Stimulated activated CD4-positive, alpha-beta T cell treated with anti-CD3 and anti-CD28 coated beads, Interleukin-4, amount 100 ng/mL, for 1 hour (primary cell): ENCODE measurements around the gene LAMTOR1.
"Not testable (repeated sequence)": the region's sequence is repeated elsewhere in the genome, so short reads cannot be mapped to it uniquely, and the experiment has no call there.

Experiments used
- DNase-seq: peaks from one replicate; pipeline ENCODE4 v3.0.0-alpha.2; 2020

Gene LAMTOR1

DNA sequence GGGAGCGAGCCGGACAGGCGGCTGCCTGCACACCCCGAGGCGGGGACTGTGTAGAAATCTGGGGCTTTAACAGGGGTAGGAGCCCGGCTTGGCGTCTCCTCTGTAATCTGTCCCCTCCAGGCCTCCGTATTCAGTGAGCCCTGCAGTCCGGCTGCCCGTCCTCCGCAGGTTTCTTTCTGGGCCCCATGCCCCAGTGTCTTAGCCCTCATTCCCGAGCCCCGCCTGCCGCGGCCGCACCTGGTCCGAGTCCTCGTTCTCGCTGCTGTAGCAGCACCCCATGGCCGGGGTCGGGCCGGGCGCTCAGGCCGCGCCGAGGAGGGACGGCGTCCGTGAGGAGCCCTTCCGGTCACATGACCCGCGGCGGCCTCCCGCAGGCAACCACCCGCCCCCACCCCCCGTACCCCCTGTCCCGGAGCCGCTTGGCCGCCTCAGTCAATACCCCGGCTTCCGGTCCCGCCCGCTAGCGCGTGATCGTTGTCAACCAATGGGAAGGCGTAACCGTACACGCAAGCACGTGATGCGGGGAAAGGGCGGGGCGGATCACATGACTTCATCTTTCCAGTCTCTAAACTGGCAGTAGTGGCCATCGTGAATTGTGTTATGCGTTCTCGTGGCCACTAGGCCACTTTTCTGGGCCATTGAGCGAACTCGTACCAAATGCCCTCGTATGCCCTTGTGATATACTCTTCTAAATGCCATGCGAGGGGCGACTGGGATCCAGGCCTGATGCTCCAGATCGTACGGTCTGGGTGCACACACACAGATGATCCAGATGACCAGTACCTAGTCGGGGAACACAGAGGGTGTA lies at the start of gene LAMTOR1:
Gene LAMTOR1 (minus strand): TSS at position 352 of the 808 bp plus-strand sequence. CDS start 73 bp downstream, at position 279.
- peak; percentile 98 for DNase-seq

DNA sequence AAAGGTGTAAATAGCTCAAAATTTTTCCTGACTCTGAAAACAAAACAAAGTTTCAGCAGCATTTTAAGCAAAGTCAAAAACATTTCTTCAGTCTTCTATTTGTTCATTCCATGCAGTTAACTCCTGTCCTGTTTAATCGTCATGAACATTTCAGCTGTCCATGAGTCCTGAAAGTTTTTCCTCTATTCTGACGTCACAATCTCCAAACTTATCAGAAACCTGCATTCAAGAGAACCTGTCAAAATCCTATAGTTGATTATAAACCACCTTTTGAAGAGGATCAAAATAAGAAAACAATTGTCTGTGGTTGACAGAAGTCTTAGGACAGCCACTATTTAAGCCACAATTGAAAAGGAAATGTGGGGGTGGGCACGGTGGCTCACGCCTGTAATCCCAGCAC lies 47.8 kb upstream of the LAMTOR1 start:
- DNase-seq: no peak

DNA sequence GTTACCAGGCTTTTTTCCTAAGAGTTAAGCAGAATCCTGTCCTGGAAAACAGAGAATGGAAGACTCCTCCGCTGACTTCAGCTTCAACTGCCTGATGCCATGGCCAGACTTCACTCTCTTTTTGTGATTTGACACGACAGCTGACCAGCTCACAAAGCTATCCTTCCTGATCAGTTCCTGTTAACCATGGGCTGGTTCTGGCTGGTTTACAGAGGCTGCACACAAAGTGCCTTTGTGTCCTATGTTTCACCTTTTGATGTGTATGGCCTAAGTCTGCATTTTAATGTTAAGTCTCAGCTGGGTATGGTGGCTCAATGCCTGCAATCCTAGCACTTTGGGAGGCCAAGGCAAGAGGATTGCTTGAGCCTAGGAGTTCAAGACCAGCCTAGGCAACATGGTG lies 43.5 kb upstream of the LAMTOR1 start:
- no peak for DNase-seq

DNA sequence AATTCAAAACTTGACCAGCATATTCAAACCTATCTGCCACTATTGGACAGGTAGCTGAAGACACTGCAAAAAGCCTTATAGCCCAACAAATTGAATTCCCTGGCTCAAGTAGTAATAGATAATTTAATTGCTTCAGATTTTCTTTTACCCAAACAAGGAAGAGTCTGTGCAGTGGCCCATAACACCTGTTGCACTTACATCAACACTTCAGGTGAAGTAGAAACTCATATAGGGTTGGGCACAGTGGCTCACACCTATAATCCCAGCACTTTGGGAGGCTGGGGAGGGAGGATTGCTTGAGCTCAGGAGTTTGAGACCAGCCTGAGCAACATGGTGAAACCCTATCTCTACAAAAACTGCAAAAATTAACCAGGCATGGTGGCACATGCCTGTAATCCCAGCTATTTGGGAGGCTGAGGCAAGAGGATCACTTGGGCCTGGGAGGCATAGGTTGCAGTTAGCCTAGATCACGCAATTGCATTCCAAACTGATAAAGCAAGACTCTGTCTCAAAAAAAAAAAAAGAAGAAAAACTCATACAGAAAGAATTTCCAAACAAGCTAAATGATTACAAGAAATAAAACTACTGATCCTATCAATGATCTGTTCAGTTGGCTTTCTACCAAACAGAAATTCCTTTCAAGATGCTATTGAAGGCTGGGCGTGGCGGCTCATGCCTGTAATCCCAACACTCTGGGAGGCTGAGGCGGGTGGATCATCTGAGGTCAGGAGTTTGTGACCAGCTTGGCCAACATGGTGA lies 41.9 kb upstream of the LAMTOR1 start:
- DNase-seq: no peak

DNA sequence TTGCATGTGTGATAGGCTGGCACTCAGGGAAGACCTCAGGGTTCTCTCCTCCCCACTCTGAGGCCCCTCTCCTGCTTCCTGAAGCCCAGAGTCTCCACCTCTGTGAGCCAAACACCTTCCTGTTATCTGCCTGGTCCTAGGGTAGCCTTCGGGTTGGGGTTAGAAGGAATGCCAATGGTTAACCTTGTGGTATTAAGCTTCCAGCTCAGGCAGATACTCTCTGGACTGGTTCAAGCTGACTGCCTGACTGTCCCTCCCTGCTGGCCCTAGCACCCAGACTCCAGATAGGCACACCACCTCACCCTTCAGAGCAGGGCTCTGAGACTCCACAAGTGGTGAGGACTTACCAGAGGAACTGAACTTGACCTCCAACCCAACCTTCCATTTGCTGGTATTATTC lies 39.4 kb upstream of the LAMTOR1 start:
- not testable (repeated sequence) for DNase-seq

DNA sequence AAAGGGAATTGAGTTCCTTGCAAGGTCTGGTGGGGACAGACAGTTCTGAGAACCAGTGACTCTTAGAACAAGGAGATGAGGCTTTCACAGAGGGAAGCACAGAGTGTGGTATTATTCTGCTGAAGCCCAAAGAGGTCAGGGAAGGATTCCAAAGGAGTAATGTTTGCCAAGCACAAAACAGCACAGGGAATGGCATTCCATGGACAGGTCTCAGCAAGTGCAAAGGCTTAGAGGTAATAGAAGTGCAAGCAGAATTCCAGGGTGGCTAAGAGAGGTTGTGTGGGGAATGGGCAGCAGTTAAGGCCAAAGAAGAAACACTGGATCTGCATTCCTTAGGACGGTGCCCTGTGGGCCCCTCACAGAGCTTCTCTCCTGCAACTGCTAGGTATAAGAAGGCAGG lies 39.0 kb upstream of the LAMTOR1 start:
- not testable (repeated sequence) for DNase-seq

DNA sequence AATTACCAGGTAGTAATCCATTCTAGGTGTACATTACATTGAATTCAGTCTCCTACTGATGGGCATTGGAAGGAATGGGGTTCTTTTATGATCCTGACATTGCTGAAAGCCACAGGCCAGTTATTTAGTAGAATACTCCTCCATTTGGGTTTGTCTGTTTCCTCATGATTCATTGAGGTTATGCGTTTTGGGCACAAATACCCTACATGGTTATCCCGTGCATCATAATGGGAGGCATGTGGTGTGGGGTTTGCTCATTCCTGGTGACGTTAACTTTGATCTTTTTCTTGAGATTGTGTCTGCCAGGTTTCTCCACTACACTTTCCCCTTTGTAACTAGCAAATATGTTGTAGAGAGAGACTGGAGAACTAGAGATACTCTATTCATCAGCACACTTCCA lies 38.0 kb upstream of the LAMTOR1 start:
- no peak for DNase-seq

DNA sequence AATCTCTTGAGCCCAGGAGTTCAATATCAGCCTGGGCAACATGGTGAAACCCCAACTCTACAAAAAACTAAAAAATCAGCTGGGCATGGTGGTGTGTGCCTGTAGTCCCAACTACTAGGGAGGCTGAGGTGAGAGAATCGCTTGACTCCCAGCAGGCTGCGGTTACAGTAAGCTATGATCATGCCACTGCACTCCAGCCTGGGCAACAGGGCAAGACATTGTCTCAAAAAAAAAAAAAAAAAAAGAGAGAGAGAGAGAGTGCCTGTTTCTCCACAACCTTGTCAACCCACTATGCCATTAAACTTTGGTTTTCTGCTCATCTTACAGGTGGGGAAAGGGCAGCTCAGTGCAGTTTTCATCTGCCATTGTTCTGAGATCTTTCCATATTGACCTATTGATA lies 37.6 kb upstream of the LAMTOR1 start:
- DNase-seq: no peak

DNA sequence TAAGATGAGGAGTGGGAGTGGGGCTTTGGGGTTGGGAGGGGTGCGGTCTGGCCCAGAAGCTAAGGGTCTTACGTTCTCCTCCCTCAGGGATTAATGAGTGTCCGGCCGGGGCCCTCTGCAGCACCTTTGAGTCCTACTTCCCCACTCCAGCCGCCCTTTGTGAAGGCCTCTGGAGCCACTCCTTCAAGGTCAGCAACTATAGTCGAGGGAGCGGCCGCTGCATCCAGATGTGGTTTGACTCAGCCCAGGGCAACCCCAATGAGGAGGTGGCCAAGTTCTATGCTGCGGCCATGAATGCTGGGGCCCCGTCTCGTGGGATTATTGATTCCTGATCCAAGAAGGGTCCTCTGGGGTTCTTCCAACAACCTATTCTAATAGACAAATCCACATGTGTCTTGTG lies 36.4 kb upstream of the LAMTOR1 start:
- DNase-seq: no peak

DNA sequence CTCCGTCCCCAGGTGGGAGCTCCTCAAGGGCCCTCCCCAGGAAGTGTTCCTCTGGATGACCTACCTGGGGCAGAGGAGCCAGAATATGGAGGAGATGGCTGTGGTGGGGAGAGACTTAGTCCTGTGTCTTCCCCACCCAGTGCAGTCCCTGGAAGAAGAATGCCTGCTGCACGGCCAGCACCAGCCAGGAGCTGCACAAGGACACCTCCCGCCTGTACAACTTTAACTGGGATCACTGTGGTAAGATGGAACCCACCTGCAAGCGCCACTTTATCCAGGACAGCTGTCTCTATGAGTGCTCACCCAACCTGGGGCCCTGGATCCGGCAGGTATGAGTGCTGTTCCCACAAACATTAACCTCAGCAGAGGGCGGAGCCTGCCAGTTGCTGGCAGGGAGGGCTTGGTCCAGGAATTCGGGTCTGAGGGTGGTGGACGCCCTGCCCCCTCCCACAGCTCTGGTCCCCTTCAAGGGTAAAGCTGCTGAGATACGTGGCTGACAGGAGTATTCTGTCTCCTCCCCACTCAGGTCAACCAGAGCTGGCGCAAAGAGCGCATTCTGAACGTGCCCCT lies 35.8 kb upstream of the LAMTOR1 start:
- no peak for DNase-seq

DNA sequence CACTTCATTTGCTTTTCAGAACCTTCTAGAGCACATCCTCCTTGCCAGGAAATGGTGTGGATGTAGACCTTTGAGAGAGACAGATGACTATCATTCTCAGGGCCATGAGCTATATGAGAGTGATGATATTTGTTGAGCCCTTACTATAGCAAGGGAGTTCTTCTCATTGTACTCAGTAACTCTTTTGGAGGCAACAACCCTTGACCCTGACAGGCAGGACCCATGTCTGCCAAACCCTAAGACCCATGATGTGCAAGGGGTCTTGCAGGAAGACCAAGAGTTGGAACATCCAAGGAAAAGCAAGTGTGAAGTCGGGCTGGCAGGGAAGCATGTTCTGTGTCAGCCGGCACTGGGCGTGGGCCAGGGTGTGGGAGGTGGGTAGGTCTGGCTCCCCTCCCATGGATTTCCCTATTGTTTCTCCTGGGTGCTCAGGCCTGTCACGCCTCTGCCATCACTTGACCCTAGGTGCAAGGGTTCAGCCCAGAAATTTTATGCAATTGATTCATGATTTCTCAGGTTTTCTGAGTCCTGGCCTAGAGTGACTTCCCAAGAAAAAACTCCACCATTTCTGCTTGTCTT lies 33.7 kb upstream of the LAMTOR1 start:
- DNase-seq: no peak

DNA sequence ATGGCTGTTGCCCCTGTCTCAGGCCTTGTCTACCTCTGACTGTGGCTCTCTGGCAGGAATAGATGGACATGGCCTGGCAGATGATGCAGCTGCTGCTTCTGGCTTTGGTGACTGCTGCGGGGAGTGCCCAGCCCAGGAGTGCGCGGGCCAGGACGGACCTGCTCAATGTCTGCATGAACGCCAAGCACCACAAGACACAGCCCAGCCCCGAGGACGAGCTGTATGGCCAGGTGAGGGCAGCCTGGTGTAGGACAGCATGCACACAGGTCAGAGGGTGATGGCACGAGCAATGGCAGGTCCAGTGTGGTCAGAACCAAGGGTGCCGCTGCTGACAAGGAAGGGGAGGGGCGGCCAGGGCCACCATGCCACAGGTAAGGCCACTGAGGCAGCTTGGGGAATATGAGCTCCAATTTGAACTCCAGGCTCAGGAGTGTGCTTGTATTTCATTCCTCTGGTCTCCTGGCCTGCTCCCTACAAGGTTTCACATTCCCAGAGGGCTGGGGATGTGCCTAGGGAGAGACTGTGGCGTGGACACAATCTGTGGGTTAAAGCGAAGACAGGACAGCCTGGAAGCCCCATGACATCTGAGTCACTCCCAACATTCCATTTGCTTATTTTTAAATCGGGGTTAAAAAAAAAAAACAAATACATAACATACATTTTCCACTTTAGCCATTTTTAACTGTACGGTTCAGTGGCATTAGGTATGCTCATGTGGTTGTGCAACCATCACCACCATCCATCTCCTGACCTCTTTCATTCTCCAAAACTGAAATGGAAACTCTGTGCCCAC lies 33.0 kb upstream of the LAMTOR1 start:
- no peak for DNase-seq

DNA sequence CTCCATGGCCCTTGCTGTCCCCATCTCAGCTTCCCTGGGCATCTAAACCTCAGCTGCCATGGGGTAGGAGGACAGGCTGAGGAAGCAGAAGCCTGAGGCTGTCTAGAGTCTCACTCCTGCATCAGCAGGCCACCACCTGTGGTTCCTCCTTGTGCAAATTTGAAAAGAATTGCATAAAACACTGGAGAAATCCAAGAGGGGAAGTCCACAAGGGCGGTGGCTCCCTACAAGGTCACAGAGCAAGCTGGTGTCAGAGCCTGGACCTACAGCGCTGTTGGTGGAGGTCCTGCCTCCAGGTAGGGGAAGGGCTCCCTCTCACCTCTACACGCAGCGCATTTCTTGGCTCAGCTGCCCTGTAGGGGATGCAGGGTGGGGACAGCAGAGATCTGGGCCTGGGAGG lies 32.4 kb upstream of the LAMTOR1 start, which contains the start of gene FOLR3:
Gene FOLR3 (plus strand): TSS at position 253 of the 400 bp plus-strand sequence. CDS start 228 bp downstream, outside the sequence.
- not testable (repeated sequence) for DNase-seq

DNA sequence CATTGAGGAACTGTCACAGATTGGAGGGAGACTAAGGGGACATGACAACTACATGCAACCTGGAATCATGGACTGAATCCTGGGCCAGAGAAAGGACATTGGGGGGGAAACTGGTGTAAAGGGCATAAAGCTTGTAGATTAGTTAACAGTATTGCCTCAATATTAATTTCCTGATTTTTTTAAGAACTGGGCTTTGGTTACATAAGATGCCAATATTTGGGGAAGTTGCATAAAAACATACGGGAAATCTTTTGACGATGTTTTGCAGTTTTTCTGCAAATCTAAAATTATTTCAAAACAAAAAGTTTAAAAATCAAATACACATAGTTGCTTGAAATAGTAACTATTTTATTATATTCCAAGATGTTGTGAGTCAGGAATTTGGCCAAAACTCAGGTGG lies 29.5 kb upstream of the LAMTOR1 start:
- DNase-seq: no peak

DNA sequence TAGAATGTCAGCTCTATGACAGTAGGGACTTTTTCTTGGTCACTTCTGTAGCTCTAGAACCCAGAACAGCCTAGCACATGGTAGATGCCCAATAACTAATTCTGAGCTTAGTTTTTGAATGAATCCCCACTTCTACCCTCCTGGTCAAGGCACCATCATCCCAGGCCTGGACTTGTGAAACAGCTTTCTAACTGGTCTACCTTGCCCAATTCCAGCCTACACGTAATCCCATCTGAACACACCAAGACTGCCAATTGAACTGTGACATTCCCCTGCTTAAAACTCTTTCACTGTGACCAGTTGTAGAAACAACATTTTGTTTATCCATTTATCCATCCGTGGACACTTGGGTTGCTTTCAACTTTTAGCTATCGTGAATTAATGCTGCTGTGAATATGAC lies 26.3 kb upstream of the LAMTOR1 start:
- DNase-seq: no peak

DNA sequence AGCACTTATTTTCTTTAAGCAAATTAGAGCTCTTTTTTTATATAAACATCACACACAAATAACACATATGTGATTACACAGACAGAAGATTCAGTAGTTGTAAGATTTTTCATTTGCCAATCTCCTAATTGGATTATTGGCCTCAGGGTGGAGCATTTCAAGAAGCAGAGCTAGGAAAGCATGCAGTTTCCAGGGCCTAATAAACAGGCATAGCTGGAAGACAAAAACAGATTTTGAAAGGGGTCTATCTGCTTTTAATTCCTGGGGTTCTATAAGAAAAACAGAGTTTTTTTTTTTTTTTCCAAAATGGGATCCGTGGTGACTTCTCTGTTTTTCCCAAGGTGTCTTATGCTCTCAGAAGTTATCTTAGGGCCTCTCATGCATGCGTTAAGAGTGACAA lies 24.8 kb upstream of the LAMTOR1 start:
- DNase-seq: no peak

DNA sequence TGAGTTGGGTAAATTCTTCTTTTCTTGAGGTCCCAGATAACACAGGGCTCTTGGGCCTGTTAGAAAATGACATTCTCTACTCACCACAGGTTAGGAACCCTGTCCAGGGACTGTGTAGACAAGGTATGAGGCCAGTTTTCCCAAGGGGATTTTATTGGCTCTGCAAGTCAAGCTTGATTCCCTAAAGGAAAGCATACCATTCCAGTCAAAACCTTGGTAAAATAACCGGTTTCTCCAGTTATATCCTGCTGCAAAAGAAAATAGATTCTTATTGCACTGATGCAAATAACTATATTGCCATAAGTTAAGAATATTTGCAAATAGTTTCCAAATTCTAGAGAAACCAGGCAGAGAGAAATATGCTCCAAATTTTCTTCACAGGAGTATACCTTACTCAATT lies 22.9 kb upstream of the LAMTOR1 start:
- no peak for DNase-seq

DNA sequence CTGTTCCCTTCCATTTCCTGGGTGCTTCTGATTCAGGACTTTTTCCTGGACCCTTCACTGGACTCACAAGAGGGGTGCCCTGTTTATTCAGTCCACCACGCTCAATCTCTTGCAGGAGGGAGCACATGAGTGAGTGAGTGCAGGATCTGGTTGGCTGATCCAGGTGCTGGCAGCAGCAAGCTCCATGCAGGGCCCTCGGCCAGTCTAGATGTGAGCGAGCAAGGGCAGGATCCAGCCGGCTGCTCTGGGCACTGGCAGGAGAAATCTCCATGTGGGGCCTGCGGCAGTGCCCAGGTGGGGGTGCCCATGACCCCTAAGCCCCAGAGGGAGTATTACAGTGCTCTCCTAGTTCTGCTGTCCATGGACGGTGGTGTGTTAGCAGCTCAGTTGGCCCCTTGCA lies 20.9 kb upstream of the LAMTOR1 start:
- no peak for DNase-seq

DNA sequence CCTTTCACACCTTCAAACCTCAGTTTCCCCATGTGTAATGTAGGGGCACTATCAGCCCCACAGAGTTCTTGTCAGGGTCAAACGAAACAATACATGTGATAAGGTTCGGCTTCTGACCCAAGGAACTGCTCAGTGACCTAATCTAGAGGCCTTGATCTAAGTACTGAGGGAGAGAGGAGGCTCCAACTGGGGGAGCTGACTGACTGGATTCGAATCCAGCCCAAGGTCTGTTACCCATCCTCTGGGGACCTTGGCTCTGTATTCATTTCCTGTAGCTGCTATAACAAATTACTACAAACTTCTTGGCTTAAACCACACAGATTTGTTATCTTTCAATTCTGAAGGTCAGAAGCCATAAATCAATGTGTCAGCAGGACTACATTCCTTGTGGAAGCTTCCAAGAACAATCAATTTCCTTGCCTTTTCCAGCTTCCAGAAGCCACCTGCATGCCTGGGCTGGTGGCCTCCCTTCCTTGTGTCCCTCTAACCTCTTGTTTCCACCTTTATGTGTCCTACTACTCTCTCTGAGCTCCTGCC lies 20.1 kb upstream of the LAMTOR1 start:
- DNase-seq: no peak

DNA sequence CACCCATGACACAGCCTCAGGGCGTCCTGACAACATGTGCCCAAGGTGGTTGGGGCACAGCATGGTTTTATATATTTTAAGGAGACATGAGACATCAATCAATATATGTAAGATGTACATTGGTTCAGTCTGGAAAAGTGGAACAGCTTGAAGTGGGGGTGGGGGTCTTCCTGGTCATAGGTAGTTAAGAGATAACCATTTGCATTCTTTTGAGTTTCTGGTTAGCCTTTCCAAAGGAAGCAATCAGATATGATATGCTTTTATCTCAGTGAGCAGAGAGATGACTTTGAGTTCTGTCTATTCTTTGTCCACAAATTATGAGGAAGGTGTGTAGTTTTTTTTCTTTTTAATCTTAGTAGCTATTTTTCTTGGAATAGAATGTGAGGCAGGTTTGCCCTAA lies 19.5 kb upstream of the LAMTOR1 start:
- DNase-seq: no peak

DNA sequence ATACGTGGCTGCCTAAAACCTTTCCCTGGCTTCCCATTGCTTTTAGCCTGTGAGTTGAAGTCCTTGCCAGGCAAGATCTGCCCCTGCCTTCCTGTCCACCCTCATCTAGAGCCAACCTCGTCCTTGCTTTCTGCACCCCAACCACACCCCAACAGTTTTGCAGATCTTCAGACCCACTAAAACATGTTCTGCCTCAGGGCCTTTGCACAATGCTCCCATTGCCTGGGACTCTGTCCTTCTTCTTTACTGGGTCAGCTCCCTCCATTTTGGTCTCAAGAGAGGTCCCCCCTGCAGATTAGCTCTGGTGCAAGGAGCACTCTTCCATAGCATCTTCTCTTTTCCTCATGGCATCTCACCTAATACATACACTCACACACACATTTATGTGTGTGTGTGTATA lies 17.8 kb upstream of the LAMTOR1 start:
- DNase-seq: no peak

DNA sequence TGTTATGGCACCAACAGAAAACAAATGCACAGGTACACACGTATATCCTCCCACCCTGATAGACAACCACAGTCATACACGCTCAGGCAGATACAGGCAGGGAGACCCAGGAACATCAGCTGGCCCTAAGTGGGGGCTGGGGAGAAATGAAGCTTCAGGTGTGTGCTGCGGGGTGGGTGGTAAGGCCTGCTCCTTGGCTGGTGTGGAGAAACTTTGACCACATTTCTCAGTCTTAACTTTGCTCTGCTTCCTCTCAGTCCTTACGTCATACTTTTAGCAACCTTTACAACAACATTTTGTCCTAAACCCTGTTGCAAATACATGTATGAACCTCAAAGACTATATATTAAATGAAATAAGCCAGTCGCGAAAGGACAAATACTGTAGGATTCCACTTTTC lies 16.1 kb upstream of the LAMTOR1 start:
- DNase-seq: no peak
